ENCODE data around the gene NMT1.
A peak's percentile ranks its signal among the peaks of the same experiment; 100 is the strongest.

NMT1 gene

GRCh38 chr17:45060797-45061605, at the start of gene NMT1:
Gene NMT1 (plus strand): TSS chr17:45061317. CDS start chr17:45061330, 13 bp downstream.
- DNase-seq (ENCODE audit: low read depth in 2 of 2) = peak; percentile 95 to 96

- no peak for DNase-seq (ENCODE audit: low read depth in 2 of 2)
These were observed 49.4 kb upstream of the NMT1 start for GRCh38 chr17:45011767-45012166.

GRCh38 chr17:45013021-45013997, 47.8 kb upstream of the NMT1 start:
- DNase-seq (ENCODE audit: low read depth in 2 of 2) = no peak

GRCh38 chr17:45016237-45016636, 44.9 kb upstream of the NMT1 start:
- DNase-seq (ENCODE audit: low read depth in 2 of 2) = no peak

- no peak for DNase-seq (ENCODE audit: low read depth in 2 of 2)
These were observed 44.3 kb upstream of the NMT1 start for GRCh38 chr17:45016823-45017222.

GRCh38 chr17:45018514-45018847, 42.6 kb upstream of the NMT1 start:
- no peak for DNase-seq (ENCODE audit: low read depth in 2 of 2)

GRCh38 chr17:45018848-45019711, 42.0 kb upstream of the NMT1 start:
- peak in 1 of 2 experiments; percentile 40 for DNase-seq (ENCODE audit: low read depth in 2 of 2)

- DNase-seq (ENCODE audit: low read depth in 2 of 2) = no peak
These were observed 40.6 kb upstream of the NMT1 start for GRCh38 chr17:45020354-45021138.

GRCh38 chr17:45021607-45022287, 39.4 kb upstream of the NMT1 start:
- DNase-seq (ENCODE audit: low read depth in 2 of 2) = peak; percentile 31 to 46

GRCh38 chr17:45022288-45022648, 38.8 kb upstream of the NMT1 start:
- DNase-seq (ENCODE audit: low read depth in 2 of 2) = no peak

GRCh38 chr17:45022655-45023339, 38.3 kb upstream of the NMT1 start:
- no peak for DNase-seq (ENCODE audit: low read depth in 2 of 2)

- DNase-seq (ENCODE audit: low read depth in 2 of 2) = no peak
These were observed 32.0 kb upstream of the NMT1 start for GRCh38 chr17:45029096-45029495.

GRCh38 chr17:45029758-45030423, 31.2 kb upstream of the NMT1 start:
- DNase-seq (ENCODE audit: low read depth in 2 of 2) = no peak

- no peak for DNase-seq (ENCODE audit: low read depth in 2 of 2)
These were observed 30.4 kb upstream of the NMT1 start for GRCh38 chr17:45030733-45031132.

GRCh38 chr17:45031231-45032173, 29.6 kb upstream of the NMT1 start:
- no peak for DNase-seq (ENCODE audit: low read depth in 2 of 2)

GRCh38 chr17:45032174-45032541, 29.0 kb upstream of the NMT1 start:
- no peak for DNase-seq (ENCODE audit: low read depth in 2 of 2)

GRCh38 chr17:45034599-45034998, 26.5 kb upstream of the NMT1 start:
- no peak for DNase-seq (ENCODE audit: low read depth in 2 of 2)

GRCh38 chr17:45035848-45036247, 25.3 kb upstream of the NMT1 start:
- no peak for DNase-seq (ENCODE audit: low read depth in 2 of 2)

All from stimulated activated CD4-positive, alpha-beta T cell treated with anti-CD3 and anti-CD28 coated beads, Interleukin-12 subunit alpha, Interleukin-12 subunit beta, amount 100 ng/mL, for 24 hours (primary cell).